Endothelial cell of umbilical vein (primary cell): Measurements from ENCODE around the gene RGSL1. TPM values are rescaled to one million over a fixed set of nuclear protein-coding genes. Genes with fewer than 3 reads are reported as not detected.
A peak's percentile ranks its signal among the peaks of the same experiment; 100 is the strongest.

Experiments used
- BruUV-seq: library from RNA; stranded (reverse); fragments of 400-500 nt; replicated peaks from 2 replicates; lab custom pipeline; 2021; lab: Mats Ljungman, UMichigan
- CTCF ChIA-PET: fragments of 300-600, 350-600 bp; sonication (Branson Sonifier 250); formaldehyde crosslinking; loops from one replicate; lab custom pipeline; 2021; ENCODE audit warnings: antibody characterized with exemption, inconsistent platforms; lab: Charles Lee
- POLR2A ChIA-PET: fragments of 300-600, 350-600 bp; sonication (Branson Sonifier 250); formaldehyde crosslinking; loops from one replicate; lab custom pipeline; 2021; ENCODE audit warnings: antibody characterized with exemption, inconsistent platforms; lab: Charles Lee
- DNase-seq: peaks from one replicate; pipeline ENCODE4 v3.0.0-alpha.2; 2011; ENCODE audit warnings: low read depth, low spot score
- FAIRE-seq: peaks from 2 replicates; lab custom pipeline; 2011; peaks lifted over from hg19 to GRCh38; lab: Jason Lieb, UNC
- H2AFZ ChIP-seq: 2 replicates; pipeline ENCODE4 v1.6.0; 2012; ENCODE audit warnings: low read depth, low read length, control low read depth, inconsistent platforms
- H3K27ac ChIP-seq: 2 replicates; pipeline ENCODE4 v1.5.1; 2011; ENCODE audit warnings: low read depth, mild to moderate bottlenecking, control low read depth, low read length, moderate library complexity; ENCODE audit not compliant: insufficient read depth
- H3K27me3 ChIP-seq, 2 experiments: 2 replicates each; pipeline versions ENCODE4 v1.6.0 to v1.6.1; 2011; ENCODE audit warnings: low read length in 2 of 2, mixed read lengths in 1 of 2; ENCODE audit not compliant: control insufficient read depth in 2 of 2, insufficient read depth in 2 of 2
- H3K36me3 ChIP-seq, 2 experiments: 2 replicates in 1 of 2; 3 replicates in 1 of 2; pipeline ENCODE4 v1.5.1; 2011; ENCODE audit warnings: low read length in 2 of 2, mild to moderate bottlenecking in 1 of 2, moderate library complexity in 1 of 2; ENCODE audit not compliant: control insufficient read depth in 2 of 2, insufficient read depth in 2 of 2; ENCODE audit errors: extremely low read depth in 1 of 2
- H3K4me1 ChIP-seq: 3 replicates; pipeline ENCODE4 v1.5.1; 2011; ENCODE audit warnings: mild to moderate bottlenecking, low read length; ENCODE audit not compliant: control insufficient read depth, insufficient read depth; ENCODE audit errors: extremely low read depth
- H3K4me2 ChIP-seq: 2 replicates; pipeline ENCODE4 v1.6.1; 2011; ENCODE audit warnings: low read length, control low read depth, mixed read lengths; ENCODE audit not compliant: insufficient read depth
- H3K4me3 ChIP-seq, 3 experiments: fragments of 200-600 bp in 1 of 3; sonication (generic), shearing (Covaris generic) in 1 of 3; replicated peaks in 1 of 3; 2 replicates each; pipeline ENCODE4 v1.5.1; 2011 to 2016; ENCODE audit warnings: control low read depth in 3 of 3, low read length in 3 of 3, mild to moderate bottlenecking in 2 of 3, inconsistent platforms in 1 of 3, low read depth in 1 of 3, moderate library complexity in 1 of 3; ENCODE audit not compliant: insufficient read depth in 1 of 3
- H3K79me2 ChIP-seq: 2 replicates; pipeline ENCODE4 v1.6.0; 2012; ENCODE audit warnings: low read length, inconsistent platforms; ENCODE audit not compliant: control insufficient read depth, insufficient read depth
- H3K9ac ChIP-seq: replicated peaks from 2 replicates; pipeline ENCODE3; 2011; ENCODE audit warnings: low read length, control low read depth; ENCODE audit not compliant: insufficient read depth; ENCODE audit errors: extremely low read depth
- H3K9me1 ChIP-seq: replicated peaks from 3 replicates; pipeline ENCODE4 v1.6.0; 2011; ENCODE audit warnings: mild to moderate bottlenecking, low read length; ENCODE audit not compliant: control insufficient read depth, insufficient read depth; ENCODE audit errors: extremely low read depth
- H3K9me3 ChIP-seq: replicated peaks from 2 replicates; pipeline ENCODE4 v1.5.1; 2012; ENCODE audit warnings: low read length, inconsistent platforms; ENCODE audit not compliant: control insufficient read depth, insufficient read depth
- H4K20me1 ChIP-seq: replicated peaks from 2 replicates; pipeline ENCODE3; 2011; ENCODE audit warnings: mild to moderate bottlenecking, low read length; ENCODE audit not compliant: control insufficient read depth, insufficient read depth; ENCODE audit errors: extremely low read depth
- EZH2 ChIP-seq: IDR thresholded peaks from 2 replicates; pipeline ENCODE4 v1.6.1; 2012; ENCODE audit warnings: borderline replicate concordance, low read depth, mild to moderate bottlenecking, moderate library complexity, low read length, inconsistent platforms; ENCODE audit not compliant: severe bottlenecking
- FOS ChIP-seq: IDR thresholded peaks from 2 replicates; pipeline ENCODE4 v1.6.1; 2011; ENCODE audit warnings: mild to moderate bottlenecking, low read length, moderate library complexity, borderline replicate concordance; ENCODE audit not compliant: insufficient read depth
- JUN ChIP-seq: IDR thresholded peaks from 2 replicates; pipeline ENCODE4 v1.6.1; 2011; ENCODE audit warnings: borderline replicate concordance, low read depth; ENCODE audit not compliant: insufficient read length, insufficient read depth
- POLR2AphosphoS5 ChIP-seq: IDR thresholded peaks from 2 replicates; pipeline ENCODE4 v1.6.1; 2012; ENCODE audit warnings: low read depth, mild to moderate bottlenecking, control low read depth, low read length, moderate library complexity; ENCODE audit not compliant: insufficient read depth
- dilution Hi-C: fragments of 300-500 bp; cut with MboI; formaldehyde crosslinking; loops from one replicate; pipeline ENCODE4 v1.15.0; 2019; ENCODE audit warnings: low sequenced_read_pairs; ENCODE audit not compliant: extremely low pct_ligation_motif_present
- intact Hi-C: fragments of 100-400 bp; cut with micrococcal nuclease; formaldehyde crosslinking; loops from one replicate; pipeline ENCODE4 v1.10.0; 2022
- polyA plus RNA-seq, 4 experiments: library from polyadenylated mRNA; depleted of rRNA in 3 of 4; stranded (reverse) in 3 of 4; unstranded in 1 of 4; fragments of >200 nt; gene quantifications; 2 replicates each; pipeline versions ENCODE4 v1.2.1 to v1.2.3, GENCODE V29; 2011 to 2012; ENCODE audit warnings: missing spikeins in 1 of 4
- total RNA-seq: library from RNA; stranded (reverse); gene quantifications from 2 replicates; pipeline ENCODE4 v1.2.3, GENCODE V29; 2021
- TF ChIP-seq, protein P1 (sequence below): IDR thresholded peaks from 2 replicates; pipeline ENCODE4 v1.6.1; 2011; ENCODE audit not compliant: insufficient read depth, insufficient read length
- TF ChIP-seq, protein P2 (sequence below), 2 donors: IDR thresholded peaks; 1 replicate in 1 of 2; 2 replicates in 1 of 2; pipeline ENCODE4 v1.5.1; 2011; ENCODE audit warnings: low read length in 2 of 2, mild to moderate bottlenecking in 2 of 2, moderate library complexity in 2 of 2, control low read depth in 1 of 2, inconsistent platforms in 1 of 2, low read depth in 1 of 2; ENCODE audit not compliant: insufficient read depth in 1 of 2; ENCODE audit errors: extremely low read depth in 1 of 2

Gene RGSL1
- total and polyA plus RNA-seq, 2 donors (not counting 3 experiments of a cell fraction or from before 2014, with no cell fraction given): not detected

DNA sequence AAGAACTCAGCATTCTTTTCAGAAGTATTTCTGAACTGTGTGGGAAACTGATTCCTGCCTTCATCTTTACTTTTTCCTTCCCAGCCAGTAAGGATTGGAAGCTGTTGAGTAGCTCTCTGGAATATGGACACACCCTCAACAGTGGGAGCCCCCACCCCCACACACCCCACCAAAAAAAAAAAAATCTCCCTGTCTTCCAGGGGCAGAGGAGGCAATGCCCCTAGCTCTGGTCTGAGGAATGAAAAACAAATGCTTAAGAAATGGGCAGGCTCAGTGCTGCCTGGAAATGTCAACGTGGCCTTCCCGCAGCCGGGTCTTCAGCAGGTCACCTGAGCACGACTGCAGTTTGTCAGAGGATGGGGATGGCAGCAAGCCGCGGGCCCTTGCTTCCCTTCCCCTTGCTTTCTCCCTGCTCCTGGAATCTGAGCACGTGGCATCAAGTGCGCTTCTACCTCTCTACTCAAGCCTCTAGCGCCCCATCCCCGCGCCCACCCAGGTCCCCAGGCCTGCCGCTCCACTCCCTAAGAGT, 153.8 kb downstream of the RGSL1 start:
- H3K27ac ChIP-seq: no peak overlapping the region
- no peaks in the 10 kb centered on the region for H3K9me1 ChIP-seq
- peaks cover 25 to 28% of the 10 kb centered on the region in 2 experiments for H3K27me3 ChIP-seq
- FAIRE-seq (no peak), DNase-seq (no peak)
- POLR2A ChIA-PET: no interaction called here
- H3K9ac ChIP-seq: no peak overlapping the region
- CTCF ChIA-PET: interaction anchor here (1.3 to 18.9 kb wide), 5 partner anchors 9 to 181 kb away, joined by 4 to 891 read pairs (median 5); partner anchors contain the start of genes NPL and RNASEL
- H3K4me1 ChIP-seq: no peaks in the 10 kb centered on the region
- H4K20me1 ChIP-seq: no peaks in the 10 kb centered on the region
- TF ChIP-seq JUN: no peak
- TF ChIP-seq POLR2AphosphoS5: no peak
- TF ChIP-seq, protein P1, sequence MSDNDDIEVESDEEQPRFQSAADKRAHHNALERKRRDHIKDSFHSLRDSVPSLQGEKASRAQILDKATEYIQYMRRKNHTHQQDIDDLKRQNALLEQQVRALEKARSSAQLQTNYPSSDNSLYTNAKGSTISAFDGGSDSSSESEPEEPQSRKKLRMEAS: no peak
- TF ChIP-seq, protein P2, sequence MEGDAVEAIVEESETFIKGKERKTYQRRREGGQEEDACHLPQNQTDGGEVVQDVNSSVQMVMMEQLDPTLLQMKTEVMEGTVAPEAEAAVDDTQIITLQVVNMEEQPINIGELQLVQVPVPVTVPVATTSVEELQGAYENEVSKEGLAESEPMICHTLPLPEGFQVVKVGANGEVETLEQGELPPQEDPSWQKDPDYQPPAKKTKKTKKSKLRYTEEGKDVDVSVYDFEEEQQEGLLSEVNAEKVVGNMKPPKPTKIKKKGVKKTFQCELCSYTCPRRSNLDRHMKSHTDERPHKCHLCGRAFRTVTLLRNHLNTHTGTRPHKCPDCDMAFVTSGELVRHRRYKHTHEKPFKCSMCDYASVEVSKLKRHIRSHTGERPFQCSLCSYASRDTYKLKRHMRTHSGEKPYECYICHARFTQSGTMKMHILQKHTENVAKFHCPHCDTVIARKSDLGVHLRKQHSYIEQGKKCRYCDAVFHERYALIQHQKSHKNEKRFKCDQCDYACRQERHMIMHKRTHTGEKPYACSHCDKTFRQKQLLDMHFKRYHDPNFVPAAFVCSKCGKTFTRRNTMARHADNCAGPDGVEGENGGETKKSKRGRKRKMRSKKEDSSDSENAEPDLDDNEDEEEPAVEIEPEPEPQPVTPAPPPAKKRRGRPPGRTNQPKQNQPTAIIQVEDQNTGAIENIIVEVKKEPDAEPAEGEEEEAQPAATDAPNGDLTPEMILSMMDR (IDR thresholded peaks at IDR 0.05; ENCODE audit: extremely low read depth in 1 of 2, insufficient read depth in 1 of 2, low read depth in 1 of 2, low read length in 2 of 2): no peak
- no peak for TF ChIP-seq FOS
- no peak for TF ChIP-seq EZH2
- H3K79me2 ChIP-seq: no peaks in the 10 kb centered on the region
- no peaks in the 10 kb centered on the region for H3K36me3 ChIP-seq
- no peaks in the 10 kb centered on the region for H3K9me3 ChIP-seq
- dilution Hi-C loops (no loop called here), intact Hi-C loops (loop anchor here (1.0 to 5.0 kb wide), 2 partner anchors 11 to 211 kb away; partner anchors contain the start of gene GLUL)
- no TSS peak for BruUV-seq
- H2AFZ ChIP-seq: peak overlapping the region; percentile 21
- no peak overlapping the region for H3K4me3 ChIP-seq
- peak overlapping the region; percentile 26 for H3K4me2 ChIP-seq
